CD4-positive, alpha-beta T cell treated with Interleukin-21 for 1 hour (primary cell): ENCODE results near the gene ICA1.

ENCODE experiments used
- DNase-seq: peaks from one replicate; pipeline ENCODE4 v3.0.0-alpha.2; 2020

ICA1 gene

DNA sequence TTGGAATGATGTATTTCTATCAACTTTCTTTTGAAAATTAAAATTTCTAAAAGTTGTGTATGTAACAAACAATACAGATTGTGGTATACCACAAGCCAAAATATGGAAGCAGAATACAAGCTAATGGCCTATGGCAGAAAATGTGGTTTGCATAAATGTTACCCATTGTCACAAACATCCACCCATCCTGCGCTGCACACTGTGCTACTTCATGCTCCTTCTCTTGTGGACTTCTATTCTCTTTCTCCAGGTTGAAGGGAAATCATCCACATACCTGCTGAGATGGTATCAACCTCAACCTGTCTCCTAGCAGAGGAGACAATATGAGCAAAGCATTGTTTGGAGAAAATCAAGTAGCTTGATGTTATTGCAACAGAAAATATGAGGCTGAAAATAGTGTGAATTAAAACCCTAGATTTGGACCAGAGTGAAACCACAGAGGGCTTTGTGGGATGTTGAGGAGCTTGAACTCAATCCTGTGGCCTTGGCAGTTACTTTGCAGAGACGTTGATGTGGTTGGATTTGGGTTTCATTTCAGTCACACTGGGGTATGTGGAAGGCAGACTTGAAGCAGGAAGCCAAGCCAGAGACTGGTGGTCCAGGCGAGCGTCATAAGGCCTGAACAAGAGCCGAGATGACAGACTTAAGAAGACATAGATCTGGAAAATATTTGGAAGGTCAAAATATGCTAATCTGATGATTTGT, 63.8 kb downstream of the ICA1 start:
- DNase-seq = peak; percentile 47

DNA sequence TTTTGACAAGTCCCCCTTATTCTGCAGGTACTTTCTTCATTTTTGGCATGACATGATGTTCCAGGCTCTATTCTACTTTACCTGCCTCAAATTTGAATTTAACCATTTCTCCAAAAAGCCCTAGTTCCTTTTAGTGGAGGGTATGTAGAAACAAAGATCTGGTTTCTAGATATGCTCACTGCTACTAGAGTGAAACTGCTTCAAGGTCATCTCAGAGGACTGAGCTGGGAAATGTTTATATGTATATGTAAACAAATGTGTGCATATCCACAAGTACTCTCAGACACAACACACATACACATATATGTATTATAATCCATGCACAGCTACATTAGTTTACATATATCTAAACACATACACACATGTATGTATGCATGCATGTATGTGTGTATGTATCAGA, 69.1 kb downstream of the ICA1 start:
- no peak for DNase-seq

DNA sequence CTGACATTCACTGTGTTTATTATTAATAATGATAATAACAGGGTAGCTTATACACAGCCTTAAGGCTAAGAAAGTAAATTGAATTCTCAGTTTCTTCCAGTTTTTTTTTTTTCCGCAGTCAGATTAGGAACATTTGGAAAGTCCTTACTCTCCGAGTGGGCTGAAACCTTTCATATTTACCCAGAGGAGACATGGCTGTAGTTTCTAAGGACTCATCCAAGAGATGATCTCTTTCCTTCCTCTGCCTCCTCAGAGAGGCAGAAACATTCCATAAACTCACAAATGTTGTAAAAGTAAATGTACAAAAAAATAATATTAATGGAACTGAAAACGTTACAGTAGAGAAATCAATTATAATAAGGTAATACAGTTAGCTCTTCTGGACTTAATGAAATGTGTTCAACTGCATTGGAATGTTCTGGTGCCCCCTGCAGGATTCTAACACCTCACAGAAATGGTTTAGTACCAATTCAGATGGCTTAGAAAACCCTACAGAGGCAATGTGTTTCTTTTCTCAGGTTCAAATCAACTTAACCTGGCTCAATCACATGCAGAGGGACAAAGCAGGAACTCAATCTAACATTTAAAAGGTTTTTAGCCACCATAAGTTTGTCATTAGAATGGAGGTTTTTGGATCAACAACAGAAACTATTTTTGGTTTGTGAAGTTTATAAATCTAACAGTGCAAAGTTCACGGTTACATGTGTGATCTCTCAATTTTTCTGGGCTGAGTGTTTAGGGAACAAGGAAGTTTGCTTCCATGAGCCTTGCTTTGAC, 71.7 kb downstream of the ICA1 start:
- peak; percentile 78 for DNase-seq

DNA sequence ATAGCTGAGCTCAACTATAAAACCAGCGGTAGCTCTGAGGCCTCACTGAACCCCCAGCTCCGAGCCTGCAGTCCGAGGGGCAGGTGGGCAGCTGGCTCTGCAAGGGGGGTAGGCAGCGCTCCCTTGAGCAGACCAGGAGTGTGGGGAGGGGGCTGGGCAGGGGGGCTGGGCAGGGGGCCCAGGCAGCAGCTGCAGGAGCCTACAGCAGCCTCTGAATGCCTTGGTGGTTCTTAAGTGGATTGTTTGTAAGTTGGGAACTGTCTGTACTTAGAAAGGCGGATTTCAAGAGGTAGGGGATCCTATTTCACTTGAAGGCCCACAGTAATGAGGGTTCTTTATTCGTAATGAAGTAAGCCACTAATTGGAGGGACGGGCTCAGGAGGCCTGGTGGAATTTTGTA, 72.3 kb downstream of the ICA1 start:
- no peak for DNase-seq

DNA sequence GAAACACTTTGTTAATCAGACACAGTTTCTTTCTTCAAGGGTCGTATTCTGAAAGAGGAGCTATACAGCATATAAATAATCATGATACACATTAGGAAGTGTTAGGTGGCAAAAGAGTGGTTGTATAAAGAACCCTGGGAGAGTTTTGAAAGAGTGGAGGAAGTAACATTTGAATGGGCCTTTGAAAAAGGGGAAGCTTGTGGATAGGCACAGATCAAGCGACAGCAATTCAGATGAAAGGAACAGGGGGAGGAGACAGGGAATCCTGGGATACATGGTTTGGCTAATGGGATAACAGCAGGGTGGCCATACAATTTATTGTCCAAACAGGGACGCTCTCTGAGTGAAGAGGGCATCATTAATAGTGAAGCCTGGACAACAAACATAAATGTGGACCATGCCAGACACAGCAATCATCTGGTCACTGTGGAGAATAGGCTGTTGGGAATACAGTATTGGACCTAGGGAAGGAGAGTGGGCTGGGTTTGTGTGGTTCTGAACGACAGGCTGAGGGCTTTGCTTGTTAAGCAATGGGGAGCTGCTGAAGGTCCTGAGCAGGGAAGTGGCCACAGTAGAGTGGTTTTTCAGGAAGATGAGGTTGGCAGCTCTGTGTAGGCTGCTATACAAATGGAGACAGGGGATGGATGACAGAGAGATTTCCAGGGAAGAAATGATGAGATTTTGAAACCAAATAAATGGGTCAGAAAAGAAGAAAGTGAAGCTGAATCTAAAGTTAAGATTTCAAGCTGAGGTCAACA, 75.9 kb downstream of the ICA1 start:
- DNase-seq = no peak

DNA sequence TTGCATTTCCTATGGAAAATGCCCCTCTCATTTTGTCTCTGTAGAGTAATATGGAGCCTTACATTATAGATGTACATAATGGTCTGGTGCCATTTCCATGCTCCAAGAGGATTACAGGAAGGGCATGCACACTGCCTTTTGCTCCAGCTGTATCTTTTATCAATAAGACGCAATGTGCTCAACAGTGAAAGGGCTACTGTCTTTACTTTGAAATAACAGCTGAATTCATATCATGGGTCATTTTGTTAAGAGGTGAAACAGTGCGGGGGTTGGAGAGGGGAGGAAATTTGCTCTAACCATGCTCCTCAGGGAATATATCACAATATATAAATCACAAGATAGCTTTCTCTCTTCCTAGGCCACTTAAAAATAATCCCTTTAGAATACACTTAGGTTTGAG, 77.7 kb downstream of the ICA1 start:
- no peak for DNase-seq

DNA sequence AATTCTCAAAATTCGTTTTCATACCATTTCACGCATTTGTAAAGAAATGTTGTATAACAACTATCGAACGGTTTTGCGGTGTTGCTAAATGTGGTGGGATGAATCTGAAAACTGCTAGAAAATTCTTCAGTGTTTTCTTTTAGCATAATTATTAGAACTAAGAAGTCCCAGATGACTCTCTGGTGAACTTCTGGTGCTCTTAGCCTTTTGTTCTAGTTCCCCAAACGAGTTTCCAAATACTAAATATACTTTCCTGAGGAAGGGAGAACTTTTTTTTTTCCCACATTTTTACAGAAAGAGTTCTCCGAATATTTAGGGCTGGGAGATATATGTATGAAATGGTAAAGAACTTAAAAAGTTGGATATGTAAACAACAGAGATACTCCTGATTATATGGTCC, 82.5 kb downstream of the ICA1 start:
- no peak for DNase-seq

DNA sequence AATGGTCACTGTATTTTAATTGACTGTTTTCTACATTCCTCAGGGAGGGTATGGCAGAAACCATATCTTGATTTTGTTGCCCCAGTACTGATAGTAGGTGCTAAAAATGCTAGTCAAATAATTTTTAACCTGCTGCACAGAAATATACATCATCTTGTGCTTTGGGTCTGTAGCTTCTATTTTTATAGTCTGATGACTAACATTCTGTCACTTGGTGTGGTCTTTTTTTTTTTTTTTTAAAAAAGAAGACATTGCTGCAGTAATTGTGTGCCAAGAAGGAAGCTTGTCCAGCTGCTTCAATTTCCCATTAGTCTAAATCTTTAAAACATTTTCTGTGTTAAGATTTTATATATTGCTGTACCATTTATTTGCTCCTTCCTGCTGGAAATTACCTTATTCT, 83.6 kb downstream of the ICA1 start:
- no peak for DNase-seq

DNA sequence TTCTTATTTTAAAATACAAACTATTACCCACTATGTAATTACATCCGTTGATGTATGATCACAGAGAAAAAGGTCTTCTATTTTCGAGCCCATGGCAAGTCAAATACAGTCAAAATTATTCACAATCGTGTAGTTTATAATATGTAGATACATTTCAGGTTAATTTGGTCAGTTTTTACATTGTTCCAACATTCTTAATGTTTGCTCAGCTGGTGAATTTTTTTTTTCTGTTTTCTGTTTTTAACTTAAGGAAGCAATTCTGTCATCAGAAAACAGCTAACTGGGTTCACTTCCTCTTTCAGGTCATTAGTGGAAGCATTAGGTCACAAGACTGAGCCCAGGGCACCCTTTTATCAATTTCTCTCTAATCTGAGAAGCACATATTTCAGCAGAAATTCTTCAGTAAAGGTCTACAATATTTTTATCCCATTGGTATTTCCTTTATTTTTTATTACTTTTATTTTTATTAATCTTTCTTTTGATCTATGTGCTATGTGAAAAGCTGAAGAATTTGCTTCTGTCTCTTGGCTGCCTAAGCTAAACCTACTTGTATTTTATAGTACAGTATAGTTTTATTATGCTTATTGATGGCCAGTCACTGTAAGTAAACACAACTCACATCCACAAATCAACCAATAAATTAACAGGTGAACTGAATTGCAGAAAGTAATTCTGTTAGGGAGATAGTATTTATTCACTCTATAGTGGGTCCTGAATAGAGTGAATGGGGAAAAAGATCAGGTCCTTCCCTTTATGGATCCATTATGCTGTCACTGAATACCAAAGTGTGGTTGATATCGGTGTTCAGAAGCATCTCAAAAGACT, 84.6 kb downstream of the ICA1 start:
- peak; percentile 46 for DNase-seq

DNA sequence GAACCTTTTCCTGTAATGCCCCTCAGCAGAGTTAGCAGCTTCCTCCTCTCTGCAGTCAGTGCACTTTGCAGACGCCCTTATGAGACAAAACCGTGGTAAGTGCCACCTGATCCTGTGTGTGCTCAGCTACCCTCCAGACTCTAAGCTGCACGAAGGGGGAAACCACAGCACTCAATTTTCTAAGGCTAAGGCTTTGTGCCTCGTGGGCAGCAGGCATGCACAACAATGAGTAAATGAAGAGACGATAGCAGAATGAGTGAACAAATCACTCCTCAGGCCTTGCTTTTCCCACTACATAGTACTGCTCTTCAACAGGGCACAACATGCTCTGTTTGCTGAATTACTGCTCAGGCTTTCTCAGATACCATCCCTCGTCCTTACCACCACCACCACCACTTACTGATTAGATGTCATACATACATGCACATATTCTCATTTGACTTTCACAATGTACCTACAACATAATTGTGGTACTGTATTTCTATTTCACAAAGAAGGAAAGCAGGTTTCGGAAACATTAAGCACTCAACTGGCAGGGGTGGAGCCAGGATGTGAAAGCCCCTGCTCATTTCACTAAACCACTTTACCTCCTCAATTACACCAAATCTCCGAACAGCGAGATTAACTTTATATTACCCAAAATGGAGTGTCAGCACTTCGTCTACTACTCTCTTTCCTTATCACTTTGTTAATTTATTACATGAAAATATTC, 85.4 kb downstream of the ICA1 start:
- DNase-seq = peak; percentile 75

DNA sequence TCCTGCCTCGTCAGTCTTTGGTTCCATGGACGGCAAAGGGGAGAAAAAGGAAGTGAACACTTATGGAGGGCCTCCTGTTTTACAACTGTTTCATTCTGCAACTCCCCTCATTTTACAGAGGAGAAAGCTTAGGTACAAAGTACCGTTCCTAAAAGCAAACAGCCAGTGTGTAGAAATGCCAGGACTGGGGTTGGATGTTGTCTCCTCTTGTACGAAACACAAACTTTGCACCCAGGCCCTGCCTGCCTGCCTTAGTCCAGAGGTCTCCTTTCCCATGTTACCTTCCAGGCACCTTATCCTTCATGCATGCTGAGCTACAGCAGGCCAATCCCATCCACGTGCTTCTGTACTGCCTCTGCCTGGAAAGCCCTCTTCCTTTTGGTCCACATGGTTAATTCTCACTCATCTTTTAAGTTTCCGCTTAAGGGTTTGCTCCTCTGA, 86.0 kb downstream of the ICA1 start:
- DNase-seq = no peak

DNA sequence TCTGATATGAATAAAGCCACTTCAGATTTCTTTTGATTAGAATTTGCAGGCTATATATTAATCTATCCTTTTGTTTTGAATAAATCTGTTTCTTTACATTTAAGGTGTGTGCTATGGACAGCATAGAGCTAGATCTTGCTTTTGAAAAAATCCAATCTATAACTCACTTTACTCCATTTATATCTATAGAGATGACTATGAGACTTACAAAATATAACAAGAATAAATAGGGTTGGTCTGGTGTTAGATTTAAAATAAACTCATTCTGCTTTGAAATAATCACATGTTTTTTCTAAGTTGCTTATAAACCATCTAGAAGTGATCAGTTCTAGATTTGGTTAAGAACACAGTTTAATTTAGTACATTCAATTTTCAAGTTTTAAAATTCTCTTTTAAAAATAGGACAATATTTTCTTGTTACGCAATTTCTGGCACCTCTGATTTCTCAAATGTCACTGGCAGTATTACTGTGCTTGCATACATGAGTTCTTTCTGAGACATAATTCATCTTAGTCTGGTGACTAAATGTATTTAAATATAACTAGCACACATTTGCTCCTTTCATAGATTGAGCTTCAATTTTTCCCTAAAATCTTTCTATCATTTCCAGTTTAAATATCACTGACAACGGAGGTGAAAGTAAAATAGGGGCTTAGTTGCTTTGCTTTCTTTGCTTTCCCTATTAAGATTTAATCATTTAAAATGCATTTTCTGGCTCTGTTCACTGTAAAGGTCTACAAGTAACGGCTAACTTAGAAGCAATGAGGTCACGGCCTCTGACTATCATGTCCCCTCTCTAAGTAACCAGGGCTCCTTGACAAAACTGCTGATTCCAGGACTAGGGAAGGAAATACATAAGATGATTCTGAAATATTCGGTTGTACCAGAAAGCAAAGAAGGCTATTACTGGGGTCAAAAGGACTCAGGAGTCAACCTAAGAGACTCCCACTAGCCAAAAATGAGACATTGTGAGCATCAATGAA, 89.3 kb downstream of the ICA1 start:
- no peak for DNase-seq

DNA sequence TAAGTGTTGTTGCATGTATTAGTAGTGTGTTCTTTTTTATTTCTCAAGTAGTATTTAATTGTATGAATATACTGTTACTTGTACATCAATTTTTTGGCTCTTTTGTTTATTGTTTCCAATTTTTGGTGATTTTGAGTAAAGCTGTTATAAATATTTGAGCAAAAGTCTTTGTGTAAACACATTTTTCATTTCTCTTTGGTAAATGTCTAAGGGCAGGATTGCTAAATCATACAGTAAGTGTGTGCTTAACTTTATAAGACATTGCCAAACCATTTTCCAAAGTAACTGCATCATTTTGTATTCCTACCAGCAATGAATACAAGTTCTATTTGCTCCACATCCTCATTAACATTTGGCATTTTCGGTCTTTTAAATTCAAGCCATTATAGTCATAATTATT, 92.8 kb downstream of the ICA1 start:
- no peak for DNase-seq

DNA sequence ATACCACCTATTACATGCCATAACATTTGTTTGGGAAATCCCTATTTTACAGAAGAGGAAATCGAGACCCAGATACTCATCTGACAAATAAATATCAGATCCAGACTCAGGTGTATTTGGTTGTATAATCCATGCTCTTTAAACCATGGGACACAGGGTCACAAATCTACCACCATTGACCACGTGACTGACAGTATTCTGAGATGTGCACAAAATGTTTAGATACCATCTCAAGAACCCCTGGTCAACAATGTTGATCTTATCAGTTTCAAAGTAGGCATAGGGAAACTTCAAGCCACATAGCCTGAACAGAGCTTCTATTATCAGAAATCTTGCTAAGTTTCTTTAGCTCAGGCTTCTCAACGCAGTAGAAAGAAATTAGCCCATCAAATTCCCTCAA, 93.6 kb downstream of the ICA1 start:
- no peak for DNase-seq

DNA sequence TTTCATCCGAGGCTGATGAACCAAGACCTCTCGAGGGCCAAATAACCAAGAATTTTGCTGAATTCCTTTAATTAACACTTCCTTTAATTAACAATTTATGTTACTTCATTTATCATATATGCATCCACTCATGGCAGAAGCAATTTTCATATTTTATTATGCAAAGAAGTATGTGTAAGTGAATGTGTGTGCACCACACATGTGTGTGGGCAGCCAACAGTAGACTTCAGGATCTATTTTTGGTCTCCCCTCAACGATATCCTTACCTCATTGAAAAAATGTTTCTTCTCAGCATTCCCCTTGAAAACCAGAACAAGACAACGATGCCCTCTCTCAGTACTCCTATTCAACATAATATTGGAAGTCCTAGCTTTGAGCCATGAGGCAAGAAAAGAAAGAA, 96.8 kb downstream of the ICA1 start:
- no peak for DNase-seq

DNA sequence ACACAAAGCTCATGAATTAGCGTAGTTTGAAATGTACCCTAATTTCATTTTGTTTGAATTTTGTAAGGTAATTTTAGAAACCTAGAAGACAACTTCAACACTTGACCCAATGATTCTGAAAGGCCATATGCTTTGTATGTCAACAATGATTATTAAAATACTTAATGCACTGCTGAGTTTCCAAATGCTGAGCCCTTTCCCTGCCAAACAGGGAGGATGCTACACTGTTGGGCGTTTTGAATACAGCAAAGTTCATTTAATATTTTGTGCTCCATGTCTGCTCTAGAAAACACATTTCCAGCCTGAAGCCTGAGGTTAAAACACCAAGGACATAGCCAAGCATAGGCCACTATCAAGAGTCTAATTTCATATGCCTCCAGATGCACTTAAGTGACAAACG, 99.8 kb downstream of the ICA1 start:
- DNase-seq = no peak

DNA sequence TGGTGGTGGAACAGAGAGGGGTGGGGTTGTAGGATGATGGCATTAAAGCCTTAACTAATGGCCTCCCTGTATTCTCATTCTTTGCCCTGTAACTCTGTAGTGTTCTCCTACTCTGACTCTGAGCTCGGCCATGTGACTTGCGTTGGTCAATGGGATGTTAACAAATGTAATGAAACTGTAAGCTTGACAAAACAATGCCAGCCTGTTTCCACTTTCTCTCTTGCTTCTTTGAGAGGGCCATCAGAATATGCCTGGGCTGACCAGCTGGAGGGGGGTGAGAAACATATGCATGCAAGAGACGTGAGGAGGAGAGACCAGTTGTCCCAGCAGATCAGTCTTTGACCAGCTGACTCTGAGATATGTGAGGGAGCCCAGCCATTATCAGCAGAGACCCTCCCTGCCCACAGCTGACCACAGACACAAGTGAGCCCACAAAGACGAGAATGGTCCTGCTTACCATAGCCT, 100.6 kb downstream of the ICA1 start:
- DNase-seq = no peak

DNA sequence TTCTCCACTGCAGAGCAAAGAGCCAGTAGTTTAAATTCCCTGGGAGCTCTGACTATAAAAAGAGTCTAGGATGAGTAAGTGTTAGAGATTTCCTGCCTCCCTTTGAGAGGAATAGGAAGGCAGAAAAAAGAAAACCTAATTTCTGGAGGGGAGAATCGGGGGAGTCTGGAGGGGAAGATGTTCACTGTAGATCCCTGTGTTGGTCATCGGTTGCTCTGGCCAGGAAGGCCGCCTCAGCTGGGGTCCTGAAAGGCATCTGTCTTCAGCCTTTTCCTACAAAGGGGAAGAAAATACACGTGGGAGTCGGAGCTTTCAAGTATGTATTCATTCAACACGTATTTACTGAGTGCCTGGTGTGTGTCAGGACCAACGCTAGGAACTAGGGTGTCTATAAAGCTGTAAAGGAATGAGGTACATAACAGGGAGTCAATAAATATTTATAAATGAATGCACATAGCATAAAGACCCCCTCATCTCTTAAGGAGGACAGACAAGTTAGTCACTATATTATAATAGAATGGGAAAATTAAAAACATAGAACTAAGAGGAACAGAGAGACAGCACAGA, 101.1 kb downstream of the ICA1 start:
- DNase-seq = no peak

DNA sequence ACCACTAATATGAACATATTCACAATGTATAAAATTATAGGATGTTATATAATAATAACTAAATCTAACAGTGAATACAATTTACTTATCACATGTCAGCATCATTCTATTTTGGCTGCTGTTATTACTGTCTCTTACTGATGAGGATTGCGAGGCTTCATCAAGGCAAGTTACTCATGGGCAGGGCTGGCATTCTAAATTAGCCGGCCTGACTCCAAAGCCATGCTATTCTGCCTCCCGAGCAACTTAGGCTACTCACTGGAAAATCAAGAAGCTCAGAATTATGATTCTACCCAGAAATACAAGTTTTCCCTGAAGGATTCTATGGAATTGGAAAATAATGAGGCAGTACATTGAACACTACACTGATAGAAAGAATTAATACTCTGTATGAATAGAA, 101.7 kb downstream of the ICA1 start:
- DNase-seq = no peak

DNA sequence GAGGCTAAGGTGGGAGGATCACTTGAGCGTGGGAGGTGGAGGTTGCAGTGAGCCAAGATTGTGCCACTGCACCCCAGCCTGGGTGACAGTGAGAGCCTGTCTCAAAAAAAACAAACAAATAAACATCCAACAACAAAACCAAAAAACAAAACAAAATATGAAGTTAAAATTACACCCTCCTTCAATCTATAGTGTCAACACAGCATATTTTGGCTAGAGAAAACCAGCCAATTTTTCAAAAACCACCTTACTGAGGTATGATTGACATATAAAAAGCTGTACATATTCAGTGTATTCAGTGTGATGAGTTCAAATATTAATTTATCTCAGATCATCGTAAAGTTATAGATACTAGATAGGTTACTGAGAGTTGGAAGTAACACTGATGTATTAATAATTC, 102.4 kb downstream of the ICA1 start:
- no peak for DNase-seq

DNA sequence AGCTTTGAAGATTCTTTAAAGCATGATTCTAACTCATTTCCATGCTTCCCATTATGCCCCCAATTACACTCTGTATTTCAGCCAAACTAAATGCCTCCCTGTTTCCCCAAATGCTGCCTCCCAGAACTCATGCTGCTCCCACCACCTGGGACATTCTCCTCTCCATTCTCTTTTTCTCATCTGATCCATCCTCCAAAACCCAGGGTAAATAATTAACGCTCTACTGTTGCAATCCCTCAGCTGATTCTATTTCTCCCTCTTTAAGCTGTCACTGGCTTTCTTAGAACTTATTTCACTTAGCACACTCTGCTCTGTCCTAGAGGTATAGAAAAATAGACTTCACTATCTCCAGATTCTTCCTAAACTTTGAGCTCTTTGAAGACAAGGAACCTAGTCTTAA, 104.7 kb downstream of the ICA1 start:
- DNase-seq = no peak
